CD4-positive, alpha-beta T cell (primary cell): Measurements from ENCODE around the gene SWSAP1. TPM values are rescaled to one million over a fixed set of nuclear protein-coding genes. Genes with fewer than 3 reads are reported as not detected.

Experiments used
- ATAC-seq: fragments of 200-7000 bp; cut with Tn5 transposase; one replicate; pipeline ENCODE4 v1.10.0; 2022; ENCODE audit warnings: mild to moderate bottlenecking; ENCODE audit not compliant: poor library complexity
- CTCF ChIA-PET: fragments of 350-600 bp; sonication (Branson Sonifier 250); formaldehyde crosslinking; loops from one replicate; lab custom pipeline; 2021; ENCODE audit warnings: antibody characterized with exemption, inconsistent platforms; lab: Charles Lee
- POLR2A ChIA-PET: fragments of 350-600 bp; sonication (Branson Sonifier 250); formaldehyde crosslinking; loops from one replicate; lab custom pipeline; 2021; ENCODE audit warnings: antibody characterized with exemption, inconsistent platforms; lab: Charles Lee
- DNase-seq, 14 experiments: peaks; one replicate each; pipeline ENCODE4 v3.0.0-alpha.2; 2013 to 2020; ENCODE audit warnings: mixed read lengths in 2 of 14
- H3K27ac ChIP-seq, 2 donors: one replicate each; pipeline versions ENCODE4 v1.5.1 to v1.7.0; 2013; ENCODE audit warnings: low read length in 2 of 2, low read depth in 1 of 2, mild to moderate bottlenecking in 1 of 2
- H3K27me3 ChIP-seq, 2 experiments: 1 replicate in 1 of 2; 2 replicates in 1 of 2; pipeline versions ENCODE4 v1.6.1 to v1.7.0; 2013; ENCODE audit warnings: low read length in 2 of 2, control low read depth in 1 of 2, mild to moderate bottlenecking in 1 of 2, moderate library complexity in 1 of 2; ENCODE audit not compliant: insufficient read depth in 2 of 2, control insufficient read depth in 1 of 2
- H3K36me3 ChIP-seq: one replicate; pipeline ENCODE4 v1.6.1; 2013; ENCODE audit warnings: low read length, control low read depth; ENCODE audit not compliant: insufficient read depth
- H3K4me1 ChIP-seq: one replicate; pipeline ENCODE4 v1.6.1; 2013; ENCODE audit warnings: low read length, control low read depth; ENCODE audit not compliant: insufficient read depth
- H3K4me3 ChIP-seq: one replicate; pipeline ENCODE4 v1.5.1; 2013; ENCODE audit warnings: mild to moderate bottlenecking, low read length, moderate library complexity
- H3K9me3 ChIP-seq, 2 experiments: 1 replicate in 1 of 2; 2 replicates in 1 of 2; pipeline versions ENCODE4 v1.6.1 to v1.7.0; 2013; ENCODE audit warnings: low read length in 2 of 2, mild to moderate bottlenecking in 2 of 2, control low read depth in 1 of 2, moderate library complexity in 1 of 2; ENCODE audit not compliant: control insufficient read depth in 1 of 2, insufficient read depth in 1 of 2
- H3K27ac Mint-ChIP-seq: one replicate; pipeline ENCODE4 v1.8.0; 2020; ENCODE audit warnings: mixed read lengths
- H3K27me3 Mint-ChIP-seq: one replicate; pipeline ENCODE4 v1.8.0; 2021; ENCODE audit warnings: mixed read lengths
- H3K36me3 Mint-ChIP-seq: one replicate; pipeline ENCODE4 v1.8.0; 2021; ENCODE audit warnings: low read depth, mixed read lengths
- H3K4me1 Mint-ChIP-seq: one replicate; pipeline ENCODE4 v1.8.0; 2021; ENCODE audit warnings: low read depth, mixed read lengths
- H3K4me3 Mint-ChIP-seq: one replicate; pipeline ENCODE4 v1.8.0; 2020; ENCODE audit warnings: mild to moderate bottlenecking, mixed read lengths
- H3K9me3 Mint-ChIP-seq: one replicate; pipeline ENCODE4 v1.8.0; 2020; ENCODE audit warnings: mixed read lengths
- CTCF ChIP-seq: fragments of 200-600 bp; IDR thresholded peaks from one replicate; pipeline ENCODE4 v1.8.0; 2022; ENCODE audit warnings: antibody characterized with exemption, mild to moderate bottlenecking
- intact Hi-C, 2 experiments: fragments of 100-400 bp; cut with DNase I in 1 of 2; cut with micrococcal nuclease in 1 of 2; formaldehyde crosslinking; loops; one replicate each; pipeline versions ENCODE4 v1.15.1 to v1.9.0; 2023 to 2025; cut with DNase I, micrococcal nuclease
- total RNA-seq, 174 experiments: library from RNA in 2 of 174; stranded (reverse) in 2 of 174; gene quantifications; one replicate each; pipeline ENCODE4 v1.2.3 and lab custom pipeline; 2021 to 2026

SWSAP1 gene
- total RNA-seq, 2 experiments from 2014 or later = 2.6 to 2.7 TPM

- H3K27ac ChIP-seq = no peak overlapping the region
- DNase-seq = no peak
- ChIA-PET POLR2A (interaction anchor here (2.0 kb wide), 1 partner anchor 10 kb away, joined by 7 read pairs; no protein-coding TSS in a partner anchor), CTCF (no interaction called here)
- no peak overlapping the region for H3K27ac Mint-ChIP-seq
- no peak for ATAC-seq
- H3K9me3 ChIP-seq = peaks cover 6% of the 10 kb centered on the region in 2 experiments
- H3K4me1 Mint-ChIP-seq = peaks cover 6% of the 10 kb centered on the region
- no peak overlapping the region for H3K4me3 ChIP-seq
- H3K9me3 Mint-ChIP-seq = no peaks in the 10 kb centered on the region
- no peaks in the 10 kb centered on the region for H3K27me3 ChIP-seq
- no peak overlapping the region for H3K4me3 Mint-ChIP-seq
- TF ChIP-seq CTCF = no peak
- H3K27me3 Mint-ChIP-seq = peaks cover 10% of the 10 kb centered on the region
- no peaks in the 10 kb centered on the region for H3K36me3 ChIP-seq
- no peaks in the 10 kb centered on the region for H3K36me3 Mint-ChIP-seq
- intact Hi-C loops = no loop called here
- peaks cover 3% of the 10 kb centered on the region for H3K4me1 ChIP-seq
Measured at GRCh38 chr19:11390359-11390758, 15.9 kb downstream of the SWSAP1 start.

- ATAC-seq = no peak
- TF ChIP-seq CTCF = no peak
- Histone ChIP-seq H3K27me3 (no peaks in the 10 kb centered on the region), H3K27ac (no peak overlapping the region), H3K4me1 (peaks cover 3% of the 10 kb centered on the region), H3K9me3 (peaks cover 6% of the 10 kb centered on the region in 2 experiments), H3K36me3 (no peaks in the 10 kb centered on the region), H3K4me3 (no peak overlapping the region)
- DNase-seq = no peak
- CTCF ChIA-PET = no interaction called here
- H3K4me1 Mint-ChIP-seq = peaks cover 6% of the 10 kb centered on the region
- POLR2A ChIA-PET = interaction anchor here (2.0 kb wide), 1 partner anchor 10 kb away, joined by 7 read pairs; no protein-coding TSS in a partner anchor
- no peak overlapping the region for H3K27ac Mint-ChIP-seq
- peaks cover 10% of the 10 kb centered on the region for H3K27me3 Mint-ChIP-seq
- intact Hi-C loops = no loop called here
- no peaks in the 10 kb centered on the region for H3K9me3 Mint-ChIP-seq
- no peak overlapping the region for H3K4me3 Mint-ChIP-seq
- no peaks in the 10 kb centered on the region for H3K36me3 Mint-ChIP-seq
Measured at GRCh38 chr19:11390933-11391680, 16.6 kb downstream of the SWSAP1 start.

DNA sequence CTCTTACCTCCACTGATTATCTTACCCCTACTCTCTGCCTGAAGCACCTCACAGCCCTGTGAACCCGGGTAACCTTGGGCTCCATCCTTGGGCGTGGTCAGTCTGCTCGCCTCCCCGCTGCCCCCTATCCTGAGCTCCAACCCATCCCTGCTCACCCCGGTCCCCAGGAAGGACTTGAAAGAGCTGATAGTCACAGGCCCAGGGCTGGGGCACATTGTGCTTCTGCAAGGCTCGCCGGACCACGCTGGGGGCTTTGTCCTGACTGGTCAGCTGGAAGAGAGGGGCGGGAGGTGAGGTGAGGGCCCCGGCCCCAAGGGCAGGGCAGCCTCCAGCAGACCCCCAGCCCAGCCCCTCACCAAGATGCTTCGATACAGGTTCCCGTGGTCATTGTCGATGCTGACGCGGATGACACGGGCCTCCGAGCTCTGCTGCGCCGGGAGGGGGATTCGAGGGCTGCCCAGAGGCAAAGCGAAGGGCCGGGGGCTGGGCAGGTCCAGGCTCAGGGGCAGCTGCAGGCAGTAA lies 22.7 kb downstream of the SWSAP1 start:
- H3K9me3 ChIP-seq = no peaks in the 10 kb centered on the region
- ChIA-PET CTCF (interaction anchor here (1.3 kb wide), 1 partner anchor 16 kb away, joined by 4 read pairs; no protein-coding TSS in a partner anchor), POLR2A (no interaction called here)
- H3K27ac ChIP-seq = no peak overlapping the region
- DNase-seq = no peak
- no peak for ATAC-seq
- H3K36me3 ChIP-seq = no peaks in the 10 kb centered on the region
- H3K4me1 ChIP-seq = no peaks in the 10 kb centered on the region
- no peaks in the 10 kb centered on the region for H3K36me3 Mint-ChIP-seq
- no peaks in the 10 kb centered on the region for H3K27me3 ChIP-seq
- intact Hi-C loops = no loop called here
- no peak for TF ChIP-seq CTCF
- H3K4me1 Mint-ChIP-seq = no peaks in the 10 kb centered on the region
- H3K27ac Mint-ChIP-seq = no peak overlapping the region
- no peak overlapping the region for H3K4me3 Mint-ChIP-seq
- H3K27me3 Mint-ChIP-seq = peaks cover 18% of the 10 kb centered on the region
- H3K4me3 ChIP-seq = no peak overlapping the region
- H3K9me3 Mint-ChIP-seq = no peaks in the 10 kb centered on the region
